GM12891 (cell line): ENCODE measurements around the gene ANAPC1.

Experiments used
- POLR2A ChIP-seq: IDR thresholded peaks from 2 replicates; pipeline ENCODE4 v1.6.1; 2011; ENCODE audit warnings: low read depth, low read length, control low read depth
- SPI1 ChIP-seq: IDR thresholded peaks from 2 replicates; pipeline ENCODE4 v1.6.1; 2011; ENCODE audit warnings: low read depth, low read length, control low read depth
- TAF1 ChIP-seq: IDR thresholded peaks from 2 replicates; pipeline ENCODE4 v1.6.1; 2011; ENCODE audit warnings: low read depth, low read length, control low read depth

GRCh38 chr2:111930409-111930808 lies 46.4 kb upstream of the ANAPC1 start:
- TF ChIP-seq POLR2A: no peak
- TF ChIP-seq TAF1: no peak
- no peak for TF ChIP-seq SPI1
